Upper lobe of left lung (tissue), 4 donors: ENCODE measurements around the gene GATA3.

Experiments
- CTCF ChIP-seq, 6 experiments: fragments of 450-650 bp in 4 of 6; fragments of 200-600 bp in 2 of 6; sonication (generic) in 2 of 6; IDR thresholded peaks; one replicate each; pipeline ENCODE4 v1.5.1; 2016 to 2019; ENCODE audit warnings: antibody characterized with exemption in 6 of 6
- POLR2A ChIP-seq, 4 donors: fragments of 450-650 bp; IDR thresholded peaks; one replicate each; pipeline ENCODE4 v1.5.1; 2016 to 2017; ENCODE audit warnings: antibody characterized with exemption in 4 of 4, mild to moderate bottlenecking in 2 of 4
- POLR2AphosphoS5 ChIP-seq, 2 donors: sonication (generic); formaldehyde crosslinking; IDR thresholded peaks; one replicate each; pipeline ENCODE4 v1.5.1; 2017; ENCODE audit warnings: antibody characterized with exemption in 2 of 2

GRCh38 chr10:8056378-8056777 is 1.9 kb downstream of the GATA3 start:
- no peak for TF ChIP-seq POLR2A (IDR thresholded peaks at IDR 0.05)
- TF ChIP-seq CTCF (IDR thresholded peaks at IDR 0.05) = no peak
- TF ChIP-seq POLR2AphosphoS5 (IDR thresholded peaks at IDR 0.05) = no peak
